HepG2 (cell line): ENCODE measurements around the gene TREML4. TPM values are rescaled to one million over a fixed set of nuclear protein-coding genes. Genes with fewer than 3 reads are reported as not detected.

ENCODE experiments used
- ATAC-seq: fragments of 200-7000 bp; cut with Tn5 transposase; 3 replicates; pipeline ENCODE4 v1.9.1; 2020; ENCODE audit warnings: mild to moderate bottlenecking, moderate library complexity
- BruUV-seq: library from RNA; stranded (reverse); fragments of 400-500 nt; replicated peaks from 2 replicates; lab custom pipeline; 2021; lab: Mats Ljungman, UMichigan
- CTCF ChIA-PET: fragments of 300-600 bp; formaldehyde crosslinking; extraction: SDS; loops from one replicate; lab custom pipeline; 2021; ENCODE audit warnings: low total read pairs, inconsistent platforms, low intra/inter-chr PET ratio; lab: Yijun Ruan, JAX
- POLR2A ChIA-PET: fragments of 350-600 bp; sonication (Branson Sonifier 250); formaldehyde crosslinking; loops from one replicate; lab custom pipeline; 2020; ENCODE audit warnings: antibody characterized with exemption, inconsistent platforms; lab: Yijun Ruan, JAX
- DNase-seq: peaks from one replicate; pipeline ENCODE4 v3.0.0-alpha.2; 2015; ENCODE audit warnings: low spot score
- FAIRE-seq: peaks from 3 replicates; lab custom pipeline; 2011; peaks lifted over from hg19 to GRCh38; lab: Jason Lieb, UNC
- H2AFZ ChIP-seq: one replicate; pipeline ENCODE4 v1.6.1; 2011; ENCODE audit warnings: low read length, inconsistent platforms
- H3K27ac ChIP-seq: fragments of 300-600 bp; 3 replicates; pipeline ENCODE4 v1.8.0; 2011; ENCODE audit warnings: mixed run types, mild to moderate bottlenecking, mixed read lengths, low read length, inconsistent platforms; ENCODE audit not compliant: insufficient read depth; ENCODE audit errors: extremely low read length
- H3K27me3 ChIP-seq, 2 experiments: fragments of 200-600 bp in 1 of 2; 2 replicates in 1 of 2; 3 replicates in 1 of 2; pipeline versions ENCODE4 v1.6.0 to v1.8.0; 2011; ENCODE audit warnings: low read length in 2 of 2, mild to moderate bottlenecking in 2 of 2, moderate library complexity in 2 of 2, inconsistent platforms in 1 of 2; ENCODE audit not compliant: insufficient read depth in 2 of 2, control insufficient read depth in 1 of 2
- H3K36me3 ChIP-seq, 2 experiments: fragments of 200-600 bp in 1 of 2; replicated peaks in 1 of 2; 2 replicates in 1 of 2; 3 replicates in 1 of 2; pipeline versions ENCODE4 v1.5.1 to v1.8.0; 2011; ENCODE audit warnings: low read length in 2 of 2, inconsistent platforms in 1 of 2; ENCODE audit not compliant: insufficient read depth in 2 of 2, control insufficient read depth in 1 of 2
- H3K4me1 ChIP-seq: 2 replicates; pipeline ENCODE4 v1.5.1; 2012; ENCODE audit warnings: low read length, inconsistent platforms; ENCODE audit not compliant: insufficient read depth
- H3K4me2 ChIP-seq: 2 replicates; pipeline ENCODE4 v1.6.0; 2011; ENCODE audit warnings: low read depth, low read length, inconsistent platforms
- H3K4me3 ChIP-seq, 3 experiments: fragments of 200-600 bp in 1 of 3; sonication (generic), shearing (Covaris generic) in 1 of 3; replicated peaks in 1 of 3; 2 replicates each; pipeline ENCODE4 v1.5.1; 2011 to 2016; ENCODE audit warnings: low read length in 3 of 3, inconsistent platforms in 2 of 3, low read depth in 2 of 3, mild to moderate bottlenecking in 2 of 3, control low read depth in 1 of 3, mixed read lengths in 1 of 3; ENCODE audit not compliant: insufficient read depth in 1 of 3
- H3K79me2 ChIP-seq: one replicate; pipeline ENCODE4 v1.6.1; 2011; ENCODE audit warnings: low read length, inconsistent platforms; ENCODE audit not compliant: insufficient read depth
- H3K9ac ChIP-seq: 2 replicates; pipeline ENCODE4 v1.6.0; 2011; ENCODE audit warnings: mild to moderate bottlenecking, low read depth, low read length, inconsistent platforms; ENCODE audit not compliant: insufficient read depth
- H3K9me3 ChIP-seq: 2 replicates; pipeline ENCODE4 v1.5.1; 2012; ENCODE audit warnings: mild to moderate bottlenecking, low read length
- H4K20me1 ChIP-seq: 2 replicates; pipeline ENCODE4 v1.6.0; 2011; ENCODE audit warnings: inconsistent platforms, mild to moderate bottlenecking, low read length, moderate library complexity; ENCODE audit not compliant: insufficient read depth
- ATF3 ChIP-seq: sonication (generic); formaldehyde crosslinking; IDR thresholded peaks from 2 replicates; pipeline ENCODE4 v1.4.0; 2020; ENCODE audit warnings: missing genetic modification reagents
- ATF7 ChIP-seq, 2 experiments: fragments of 450-650 bp in 1 of 2; sonication (generic) in 1 of 2; formaldehyde crosslinking in 1 of 2; IDR thresholded peaks; 2 replicates each; pipeline versions ENCODE4 v1.4.0 to v1.6.1; 2016 to 2020; ENCODE audit warnings: antibody characterized with exemption in 1 of 2, mild to moderate bottlenecking in 1 of 2, missing genetic modification reagents in 1 of 2
- ERF ChIP-seq: IDR thresholded peaks from 2 replicates; pipeline ENCODE4 v1.6.1; 2018; ENCODE audit warnings: missing biosample characterization, missing genetic modification reagents
- MXD4 ChIP-seq: IDR thresholded peaks from 2 replicates; pipeline ENCODE4 v1.6.1; 2016; ENCODE audit warnings: mild to moderate bottlenecking, missing biosample characterization, missing genetic modification reagents
- NCOR1 ChIP-seq: fragments of 200-600 bp; sonication (generic); IDR thresholded peaks from 2 replicates; pipeline ENCODE4 v1.7.0; 2017; ENCODE audit warnings: antibody characterized with exemption, low read length, borderline replicate concordance
- NPAS2 ChIP-seq: sonication (generic); formaldehyde crosslinking; IDR thresholded peaks from 2 replicates; pipeline ENCODE4 v1.8.0; 2022; ENCODE audit warnings: mild to moderate bottlenecking, missing genetic modification reagents, borderline replicate concordance
- REST ChIP-seq, 2 experiments: IDR thresholded peaks; 2 replicates each; pipeline ENCODE4 v1.6.1; 2011 to 2012; ENCODE audit warnings: low read length in 2 of 2, borderline replicate concordance in 1 of 2, low read depth in 1 of 2, mild to moderate bottlenecking in 1 of 2, moderate library complexity in 1 of 2
- ZC3H4 ChIP-seq: sonication (generic); formaldehyde crosslinking; IDR thresholded peaks from 2 replicates; pipeline ENCODE4 v1.4.0; 2020; ENCODE audit warnings: missing genetic modification reagents, borderline replicate concordance
- ZFP82 ChIP-seq: sonication (generic); formaldehyde crosslinking; IDR thresholded peaks from 2 replicates; pipeline ENCODE4 v1.5.1; 2020; ENCODE audit warnings: mild to moderate bottlenecking, missing genetic modification reagents, borderline replicate concordance
- ZNF350 ChIP-seq: sonication (generic); formaldehyde crosslinking; IDR thresholded peaks from 2 replicates; pipeline ENCODE4 v1.4.0; 2020; ENCODE audit warnings: mild to moderate bottlenecking, low read depth, missing genetic modification reagents, borderline replicate concordance
- ZNF670 ChIP-seq: sonication (generic); formaldehyde crosslinking; IDR thresholded peaks from 2 replicates; pipeline ENCODE4 v1.8.0; 2022; ENCODE audit warnings: mild to moderate bottlenecking, missing genetic modification reagents, borderline replicate concordance
- ZNF768 ChIP-seq: sonication (generic); formaldehyde crosslinking; IDR thresholded peaks from 2 replicates; pipeline ENCODE4 v1.4.0; 2020; ENCODE audit warnings: missing genetic modification reagents
- ZNF775 ChIP-seq: sonication (generic); formaldehyde crosslinking; IDR thresholded peaks from 2 replicates; pipeline ENCODE4 v1.4.0; 2020; ENCODE audit warnings: missing genetic modification reagents, mild to moderate bottlenecking, moderate library complexity, borderline replicate concordance
- ZSCAN9 ChIP-seq: IDR thresholded peaks from 2 replicates; pipeline ENCODE4 v1.6.1; 2016; ENCODE audit warnings: borderline replicate concordance
- whole genome bisulfite sequencing: methylation state at CpG from one replicate; pipeline ENCODE4 v1.1.6; 2017; ENCODE audit warnings: low lambda C conversion rate; 5-methylcytosine and 5-hydroxymethylcytosine counted together
- in situ Hi-C: cut with HindIII; loops from 2 replicates; pipeline ENCODE4 v1.10.0; 2017; ENCODE audit warnings: low pct_unique_long_range_greater_than_20kb; ENCODE audit not compliant: extremely low pct_ligation_motif_present
- intact Hi-C: fragments of 100-400 bp; cut with micrococcal nuclease; formaldehyde crosslinking; loops from one replicate; pipeline ENCODE4 v1.10.0; 2022; ENCODE audit not compliant: unreplicated experiment
- polyA plus RNA-seq, 8 experiments: library from polyadenylated mRNA; depleted of rRNA in 3 of 8; stranded (reverse) in 7 of 8; unstranded in 1 of 8; fragments of >200 nt; fragmentation: Illumina TruSeq in 4 of 8; extraction: Trizol in 4 of 8; gene quantifications; 2 replicates each; pipeline versions ENCODE4 v1.2.1 to v1.2.3, GENCODE V29; 2011 to 2016; ENCODE audit warnings: low read depth in 4 of 8, missing spikeins in 1 of 8, mixed read lengths in 1 of 8; ENCODE audit not compliant: insufficient read depth in 1 of 8
- total RNA-seq, 5 experiments: library from RNA; depleted of rRNA; stranded (reverse); fragments of >200 nt; fragmentation: Illumina TruSeq; extraction: Trizol; gene quantifications; 2 replicates each; pipeline ENCODE4 v1.2.3, GENCODE V29; 2016; ENCODE audit warnings: low read depth in 1 of 5

TREML4 gene
- total and polyA plus RNA-seq, 2 of the 13 experiments (the other 11 are each of a cell fraction or from before 2014, with no cell fraction given): not detected

DNA sequence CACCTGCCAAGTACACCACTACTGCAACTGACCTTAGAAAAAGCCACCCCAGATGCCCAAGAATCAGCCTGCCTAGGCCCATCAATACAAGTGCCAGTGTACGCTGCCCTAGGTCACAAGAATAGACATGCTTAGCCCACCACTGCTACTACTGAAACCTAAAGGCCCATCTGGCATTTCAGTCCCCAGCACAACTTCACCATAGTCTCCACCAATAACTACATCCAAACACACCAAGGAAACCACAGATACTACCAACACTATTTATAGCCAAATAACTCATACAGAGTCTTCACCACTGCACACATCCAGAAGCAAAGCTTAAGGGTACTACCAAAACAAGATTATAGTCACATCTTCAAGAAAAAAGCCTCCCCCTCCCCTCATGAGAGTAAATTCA lies 28.2 kb downstream of the TREML4 start:
- Histone ChIP-seq H4K20me1 (no peaks in the 10 kb centered on the region), H3K27ac (no peak overlapping the region), H2AFZ (no peak overlapping the region), H3K4me3 (no peak overlapping the region), H3K36me3 (no peaks in the 10 kb centered on the region), H3K9me3 (peaks cover under 1% of the 10 kb centered on the region; the same call in 1 of the 2 replicates), H3K27me3 (no peaks in the 10 kb centered on the region), H3K79me2 (no peaks in the 10 kb centered on the region), H3K4me1 (no peaks in the 10 kb centered on the region), H3K9ac (no peak overlapping the region), H3K4me2 (no peak overlapping the region)
- DNase-seq (no peak), FAIRE-seq (no peak), ATAC-seq (no peak)
- in situ Hi-C loops: no loop called here
- ChIA-PET CTCF (no interaction called here), POLR2A (no interaction called here)
- 20% methylated on average over 1 of the region's 1 CpG for WGBS
- intact Hi-C loops: no loop called here
- TF ChIP-seq ZNF350: no peak
- no TSS peak for BruUV-seq

DNA sequence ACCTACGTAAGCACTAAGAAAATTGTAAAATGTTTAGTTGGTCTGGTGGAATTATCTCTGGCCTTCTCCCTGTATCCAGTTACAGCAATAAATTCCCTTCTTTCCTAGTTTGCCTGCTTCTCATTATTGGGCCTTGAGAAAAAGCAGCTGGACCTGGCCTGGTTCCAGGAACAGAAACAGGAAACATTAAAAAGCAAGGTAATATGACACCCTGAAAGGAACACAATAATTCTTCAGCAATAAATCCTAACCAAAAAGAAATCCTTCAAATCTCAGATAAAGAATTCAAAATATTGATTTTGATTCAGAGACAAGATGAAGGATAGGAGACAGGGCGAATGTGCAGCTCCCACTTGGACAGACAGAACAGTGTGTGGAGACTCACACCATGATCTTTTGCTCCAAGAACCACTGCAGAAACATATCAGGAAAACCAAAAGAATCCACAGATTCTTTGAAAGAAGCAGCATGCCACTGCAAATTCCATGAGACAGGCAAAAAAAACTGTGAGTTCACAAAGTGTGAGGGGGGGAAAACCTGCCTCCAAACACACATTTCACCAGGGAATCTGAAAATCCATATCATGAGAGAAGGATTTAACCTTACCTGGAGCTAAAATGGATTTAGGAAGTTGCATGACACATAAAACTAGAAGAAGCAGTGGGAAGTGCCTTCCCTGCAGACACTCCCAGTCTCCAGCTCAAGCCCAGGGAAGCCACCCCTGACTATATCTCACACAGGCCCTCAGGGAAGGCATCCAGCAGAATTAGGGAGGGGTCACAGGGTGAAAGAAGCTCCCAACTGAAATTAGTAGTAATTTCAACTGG lies 29.4 kb downstream of the TREML4 start:
- Histone ChIP-seq H3K4me2 (no peak overlapping the region), H4K20me1 (no peaks in the 10 kb centered on the region), H3K4me1 (no peaks in the 10 kb centered on the region), H3K79me2 (no peaks in the 10 kb centered on the region), H3K27me3 (no peaks in the 10 kb centered on the region), H3K9me3 (peaks cover 11% of the 10 kb centered on the region), H3K36me3 (no peaks in the 10 kb centered on the region), H3K9ac (no peak overlapping the region), H3K27ac (no peak overlapping the region), H2AFZ (no peak overlapping the region), H3K4me3 (no peak overlapping the region)
- no peak for ATAC-seq
- TF ChIP-seq REST (IDR thresholded peaks at IDR 0.05; ENCODE audit: borderline replicate concordance in 1 of 2, low read depth in 1 of 2, low read length in 2 of 2) (no peak), ZNF670 (CRISPR knock-in tag) (no peak), ZFP82 (CRISPR knock-in tag) (no peak), NCOR1 (no peak), ATF3 (CRISPR knock-in tag) (no peak), ZNF768 (CRISPR knock-in tag) (no peak), ATF7 (IDR thresholded peaks at IDR 0.05) (no peak), ATF7 (CRISPR knock-in tag; IDR thresholded peaks at IDR 0.05) (no peak), ERF (CRISPR knock-in tag) (no peak), NPAS2 (CRISPR knock-in tag) (no peak), MXD4 (no peak), ZNF775 (CRISPR knock-in tag) (no peak), ZSCAN9 (no peak), ZC3H4 (no peak)
- no peak for DNase-seq
- no TSS peak for BruUV-seq
- ChIA-PET POLR2A (no interaction called here), CTCF (no interaction called here)
- WGBS: 21% methylated on average over 2 of the region's 2 CpGs
- in situ Hi-C loops: no loop called here
- intact Hi-C loops: no loop called here
- FAIRE-seq: no peak
